SU-DHL-6 (cell line): ENCODE results near the gene DPM3.

Experiments used
- H2AFZ ChIP-seq: fragments of 200-600 bp; sonication (generic); 2 replicates; pipeline ENCODE4 v1.6.1; 2014; ENCODE audit warnings: low read depth, mild to moderate bottlenecking, moderate library complexity, mixed read lengths, antibody characterized with exemption, low read length; ENCODE audit not compliant: severe bottlenecking
- H3F3A ChIP-seq: fragments of 200-600 bp; shearing (Covaris generic); 2 replicates; pipeline ENCODE4 v1.6.0; 2016; ENCODE audit warnings: antibody characterized with exemption, mild to moderate bottlenecking; ENCODE audit not compliant: insufficient read depth
- H3K27ac ChIP-seq: fragments of 200-600 bp; sonication (generic); 2 replicates; pipeline ENCODE4 v1.5.1; 2016; ENCODE audit warnings: low read depth, mild to moderate bottlenecking, low read length, moderate library complexity, mixed read lengths
- H3K27me3 ChIP-seq: fragments of 200-600 bp; sonication (generic), shearing (Covaris generic); 2 replicates; pipeline ENCODE4 v1.6.0; 2014; ENCODE audit warnings: mild to moderate bottlenecking, low read length
- H3K36me3 ChIP-seq: fragments of 200-600 bp; sonication (generic); 2 replicates; pipeline ENCODE4 v1.6.1; 2014; ENCODE audit warnings: mild to moderate bottlenecking, low read length, mixed read lengths
- H3K4me2 ChIP-seq: fragments of 300-600, 200-600 bp; shearing (Covaris generic), sonication (generic); 2 replicates; pipeline ENCODE4 v1.6.0; 2014; ENCODE audit warnings: low read length, low read depth, mild to moderate bottlenecking; ENCODE audit not compliant: poor library complexity, severe bottlenecking
- H3K4me3 ChIP-seq: fragments of 200-600 bp; sonication (generic); 2 replicates; pipeline ENCODE4 v1.5.1; 2014; ENCODE audit warnings: antibody characterized with exemption, low read length, mild to moderate bottlenecking, mixed read lengths; ENCODE audit not compliant: insufficient read depth, poor library complexity, severe bottlenecking
- H3K79me2 ChIP-seq: fragments of 200-600 bp; sonication (generic); 2 replicates; pipeline ENCODE4 v1.6.1; 2014; ENCODE audit warnings: mild to moderate bottlenecking, low read length, moderate library complexity; ENCODE audit not compliant: insufficient read depth
- H3K9ac ChIP-seq: fragments of 200-600 bp; sonication (generic); 2 replicates; pipeline ENCODE4 v1.7.0; 2014; ENCODE audit warnings: mild to moderate bottlenecking, low read length
- H3K9me2 ChIP-seq: fragments of 200-600 bp; sonication (generic); replicated peaks from 2 replicates; pipeline ENCODE4 v1.6.1; 2014; ENCODE audit warnings: low read length; ENCODE audit not compliant: insufficient read depth
- H3K9me3 ChIP-seq: fragments of 200-600 bp; sonication (generic); 2 replicates; pipeline ENCODE4 v1.6.1; 2014; ENCODE audit warnings: low read length, mixed read lengths; ENCODE audit not compliant: insufficient read depth
- H4K20me1 ChIP-seq: fragments of 200-600 bp; sonication (generic); 2 replicates; pipeline ENCODE4 v1.6.1; 2014; ENCODE audit warnings: low read depth, mild to moderate bottlenecking, antibody characterized with exemption, low read length, moderate library complexity, mixed read lengths
- CTCF ChIP-seq: fragments of 200-600 bp; sonication (generic); IDR thresholded peaks from one replicate; pipeline ENCODE4 v1.5.1; 2017; ENCODE audit warnings: antibody characterized with exemption, mild to moderate bottlenecking, low read length, moderate library complexity; ENCODE audit not compliant: insufficient read depth, poor library complexity, severe bottlenecking
- EZH2phosphoT487 ChIP-seq: fragments of 200-600 bp; sonication (generic), shearing (Covaris generic); conservative IDR thresholded peaks from 2 replicates; pipeline ENCODE4 v1.6.1; 2018; ENCODE audit warnings: mild to moderate bottlenecking, antibody characterized with exemption, low read length, moderate library complexity, mixed read lengths

Gene DPM3

GRCh38 chr1:155113450-155113980, 26.8 kb downstream of the DPM3 start:
- H3K27ac ChIP-seq: no peak overlapping the region
- H3K9me3 ChIP-seq: no peaks in the 10 kb centered on the region
- H3K4me3 ChIP-seq: no peak overlapping the region
- no peaks in the 10 kb centered on the region for H4K20me1 ChIP-seq
- H3K4me2 ChIP-seq: no peak overlapping the region
- H3K9me2 ChIP-seq: no peaks in the 10 kb centered on the region
- no peak for TF ChIP-seq EZH2phosphoT487
- TF ChIP-seq CTCF: no peak
- H2AFZ ChIP-seq: no peak overlapping the region
- no peaks in the 10 kb centered on the region for H3F3A ChIP-seq
- no peak overlapping the region for H3K9ac ChIP-seq
- H3K27me3 ChIP-seq: no peaks in the 10 kb centered on the region
- H3K79me2 ChIP-seq: no peaks in the 10 kb centered on the region
- no peaks in the 10 kb centered on the region for H3K36me3 ChIP-seq

GRCh38 chr1:155110826-155111225, 29.5 kb downstream of the DPM3 start:
- Histone ChIP-seq H3K4me2 (no peak overlapping the region), H3K4me3 (no peak overlapping the region), H3K9me3 (no peaks in the 10 kb centered on the region), H3K36me3 (no peaks in the 10 kb centered on the region), H3K79me2 (no peaks in the 10 kb centered on the region), H3K9me2 (no peaks in the 10 kb centered on the region), H3K27me3 (no peaks in the 10 kb centered on the region), H2AFZ (no peak overlapping the region), H3F3A (no peaks in the 10 kb centered on the region), H3K27ac (no peak overlapping the region), H3K9ac (no peak overlapping the region), H4K20me1 (no peaks in the 10 kb centered on the region)
- TF ChIP-seq EZH2phosphoT487 (no peak), CTCF (no peak)

- no peak overlapping the region for H3K9ac ChIP-seq
- H4K20me1 ChIP-seq: no peaks in the 10 kb centered on the region
- TF ChIP-seq CTCF: no peak
- TF ChIP-seq EZH2phosphoT487: no peak
- H3K79me2 ChIP-seq: no peaks in the 10 kb centered on the region
- no peaks in the 10 kb centered on the region for H3K9me2 ChIP-seq
- no peak overlapping the region for H3K27ac ChIP-seq
- no peak overlapping the region for H3K4me2 ChIP-seq
- H3K36me3 ChIP-seq: no peaks in the 10 kb centered on the region
- no peak overlapping the region for H3K4me3 ChIP-seq
- no peak overlapping the region for H2AFZ ChIP-seq
- H3K27me3 ChIP-seq: no peaks in the 10 kb centered on the region
- no peaks in the 10 kb centered on the region for H3K9me3 ChIP-seq
- no peaks in the 10 kb centered on the region for H3F3A ChIP-seq
Measured at GRCh38 chr1:155110381-155110780, 29.9 kb downstream of the DPM3 start.
